H1 (cell line): Measurements from ENCODE around the gene FCGR2B. TPM values are rescaled to one million over a fixed set of nuclear protein-coding genes. Genes with fewer than 3 reads are reported as not detected.
"Not testable (repeated sequence)": the region's sequence is repeated elsewhere in the genome, so short reads cannot be mapped to it uniquely, and the experiment has no call there.

ENCODE experiments used
- CTCF ChIA-PET: fragments of 300-600 bp; sonication (Branson Sonifier 250); formaldehyde crosslinking; loops from one replicate; lab custom pipeline; 2021; ENCODE audit not compliant: partially characterized antibody; lab: Charles Lee
- POLR2A ChIA-PET: fragments of 300-600 bp; sonication (Branson Sonifier 250); formaldehyde crosslinking; loops from one replicate; lab custom pipeline; 2021; ENCODE audit warnings: inconsistent platforms; ENCODE audit not compliant: partially characterized antibody; lab: Charles Lee
- DNase-seq, 2 experiments: peaks; one replicate each; pipeline versions ENCODE4 v3.0.0 to v3.0.0-alpha.2; 2010 to 2022; ENCODE audit warnings: low spot score in 2 of 2, low read depth in 1 of 2, mixed read lengths in 1 of 2
- FAIRE-seq: peaks from 2 replicates; lab custom pipeline; 2011; peaks lifted over from hg19 to GRCh38; lab: Jason Lieb, UNC
- H2AFZ ChIP-seq: 2 replicates; pipeline ENCODE4 v1.8.1; 2012; ENCODE audit warnings: low read length, inconsistent platforms
- H2AK5ac ChIP-seq: 2 replicates; pipeline ENCODE4 v1.6.1; 2013; ENCODE audit warnings: low read depth, low read length
- H2BK120ac ChIP-seq: replicated peaks from 2 replicates; pipeline ENCODE3; 2013; ENCODE audit warnings: low read depth, low read length, inconsistent platforms
- H2BK12ac ChIP-seq: 2 replicates; pipeline ENCODE4 v1.6.1; 2013; ENCODE audit warnings: low read depth, low read length
- H2BK15ac ChIP-seq: 2 replicates; pipeline ENCODE4 v1.6.1; 2013; ENCODE audit warnings: low read length
- H2BK20ac ChIP-seq: 2 replicates; pipeline ENCODE4 v1.6.1; 2013; ENCODE audit warnings: low read length
- H2BK5ac ChIP-seq: 2 replicates; pipeline ENCODE4 v1.6.1; 2013; ENCODE audit warnings: low read depth, low read length
- H3K14ac ChIP-seq: 2 replicates; pipeline ENCODE4 v1.6.1; 2013; ENCODE audit warnings: inconsistent platforms; ENCODE audit not compliant: insufficient read length
- H3K18ac ChIP-seq: 2 replicates; pipeline ENCODE4 v1.6.1; 2013; ENCODE audit warnings: low read length; ENCODE audit errors: extremely low read depth
- H3K23ac ChIP-seq: 2 replicates; pipeline ENCODE4 v1.6.1; 2013; ENCODE audit warnings: inconsistent platforms; ENCODE audit not compliant: insufficient read length
- H3K23me2 ChIP-seq: 2 replicates; pipeline ENCODE4 v1.6.1; 2013; ENCODE audit warnings: low read depth, low read length
- H3K27ac ChIP-seq: 2 replicates; pipeline ENCODE4 v1.6.1; 2011; ENCODE audit warnings: low read depth, low read length, inconsistent platforms
- H3K27me3 ChIP-seq, 4 experiments: replicated peaks in 1 of 4; 1 replicate in 1 of 4; 2 replicates in 3 of 4; pipeline versions ENCODE4 v1.6.1 to v1.8.1; 2011 to 2013; ENCODE audit warnings: low read length in 3 of 4, mild to moderate bottlenecking in 3 of 4, inconsistent platforms in 2 of 4, mixed read lengths in 2 of 4, moderate library complexity in 1 of 4; ENCODE audit not compliant: control insufficient read depth in 3 of 4, insufficient read depth in 3 of 4; ENCODE audit errors: extremely low read depth in 1 of 4
- H3K36me3 ChIP-seq, 4 experiments: 2 replicates each; pipeline versions ENCODE4 v1.6.1 to v1.8.1; 2011 to 2013; ENCODE audit warnings: mild to moderate bottlenecking in 4 of 4, low read length in 3 of 4, moderate library complexity in 2 of 4, control low read depth in 1 of 4, inconsistent platforms in 1 of 4; ENCODE audit not compliant: insufficient read depth in 4 of 4, control insufficient read depth in 2 of 4
- H3K4ac ChIP-seq: replicated peaks from 2 replicates; pipeline ENCODE3; 2013; ENCODE audit warnings: low read length, low read depth, mixed read lengths, inconsistent platforms; ENCODE audit not compliant: insufficient read length
- H3K4me1 ChIP-seq, 4 experiments: replicated peaks in 1 of 4; 1 replicate in 1 of 4; 2 replicates in 3 of 4; pipeline versions ENCODE4 v1.6.1 to v1.8.1; 2011 to 2013; ENCODE audit warnings: low read length in 3 of 4, inconsistent platforms in 2 of 4, mixed read lengths in 1 of 4; ENCODE audit not compliant: insufficient read depth in 4 of 4, control insufficient read depth in 3 of 4
- H3K4me2 ChIP-seq, 2 experiments: 2 replicates each; pipeline versions ENCODE4 v1.6.1 to v1.8.1; 2011 to 2013; ENCODE audit warnings: low read depth in 2 of 2, low read length in 2 of 2, control low read depth in 1 of 2, inconsistent platforms in 1 of 2, mild to moderate bottlenecking in 1 of 2; ENCODE audit not compliant: insufficient read depth in 1 of 2
- H3K4me3 ChIP-seq, 4 experiments: fragments of 200-600, 300-600 bp in 1 of 4; sonication (generic), shearing (Covaris generic), sonication (Bioruptor Twin) in 1 of 4; 2 replicates each; pipeline versions ENCODE4 v1.5.1 to v1.8.1; 2011 to 2016; ENCODE audit warnings: low read length in 4 of 4, low read depth in 3 of 4, control low read depth in 2 of 4, inconsistent platforms in 2 of 4, mild to moderate bottlenecking in 2 of 4, mixed read lengths in 1 of 4, moderate library complexity in 1 of 4; ENCODE audit not compliant: insufficient read depth in 2 of 4; ENCODE audit errors: extremely low read depth in 1 of 4
- H3K56ac ChIP-seq: replicated peaks from 2 replicates; pipeline ENCODE3; 2013; ENCODE audit warnings: low read depth, mild to moderate bottlenecking, mixed read lengths, low read length, inconsistent platforms; ENCODE audit not compliant: insufficient read length
- H3K79me1 ChIP-seq: 2 replicates; pipeline ENCODE4 v1.6.1; 2013; ENCODE audit warnings: low read depth, low read length, control low read depth
- H3K79me2 ChIP-seq, 2 experiments: 2 replicates each; pipeline versions ENCODE4 v1.6.1 to v1.8.1; 2012 to 2013; ENCODE audit warnings: low read length in 2 of 2, mild to moderate bottlenecking in 2 of 2, inconsistent platforms in 1 of 2; ENCODE audit not compliant: insufficient read depth in 2 of 2, control insufficient read depth in 1 of 2
- H3K9ac ChIP-seq, 4 experiments: replicated peaks in 1 of 4; 1 replicate in 1 of 4; 2 replicates in 3 of 4; pipeline versions ENCODE4 v1.6.1 to v1.8.1; 2011 to 2013; ENCODE audit warnings: low read depth in 3 of 4, low read length in 3 of 4, control low read depth in 2 of 4, mild to moderate bottlenecking in 2 of 4, moderate library complexity in 2 of 4, inconsistent platforms in 1 of 4; ENCODE audit errors: extremely low read depth in 1 of 4
- H3K9me3 ChIP-seq, 2 experiments: 2 replicates each; pipeline versions ENCODE4 v1.6.1 to v1.8.1; 2012 to 2013; ENCODE audit warnings: mild to moderate bottlenecking in 2 of 2, moderate library complexity in 2 of 2, control low read depth in 1 of 2, inconsistent platforms in 1 of 2, low read depth in 1 of 2, low read length in 1 of 2, mixed read lengths in 1 of 2; ENCODE audit not compliant: insufficient read depth in 2 of 2
- H4K20me1 ChIP-seq, 2 experiments: replicated peaks in 1 of 2; 2 replicates each; pipeline versions ENCODE3 to v1.8.1; 2011 to 2013; ENCODE audit warnings: inconsistent platforms in 2 of 2, low read length in 2 of 2, mild to moderate bottlenecking in 1 of 2; ENCODE audit not compliant: insufficient read depth in 2 of 2, control insufficient read depth in 1 of 2
- H4K5ac ChIP-seq: 2 replicates; pipeline ENCODE4 v1.6.1; 2013; ENCODE audit warnings: low read length, low read depth, mixed read lengths, inconsistent platforms; ENCODE audit not compliant: insufficient read length
- H4K8ac ChIP-seq: 2 replicates; pipeline ENCODE4 v1.8.0; 2013; ENCODE audit warnings: mild to moderate bottlenecking, moderate library complexity, low read length, inconsistent platforms; ENCODE audit not compliant: insufficient read depth; ENCODE audit errors: extremely low read depth
- H4K91ac ChIP-seq: replicated peaks from 2 replicates; pipeline ENCODE3; 2013; ENCODE audit warnings: low read length, mixed read lengths, inconsistent platforms; ENCODE audit not compliant: insufficient read length
- BRCA1 ChIP-seq: IDR thresholded peaks from 2 replicates; pipeline ENCODE4 v1.6.1; 2012; ENCODE audit warnings: low read depth, low read length, improper control_type of control experiment
- SP2 ChIP-seq: IDR thresholded peaks from 2 replicates; pipeline ENCODE4 v1.6.1; 2012; ENCODE audit warnings: mild to moderate bottlenecking, low read length, inconsistent platforms
- TAF7 ChIP-seq: optimal IDR thresholded peaks from 2 replicates; pipeline ENCODE3; 2011; ENCODE audit warnings: low read depth, mild to moderate bottlenecking, inconsistent platforms, low read length, moderate library complexity, borderline replicate concordance
- TCF12 ChIP-seq: IDR thresholded peaks from 2 replicates; pipeline ENCODE4 v1.6.1; 2011; ENCODE audit warnings: low read depth, mild to moderate bottlenecking, low read length
- TEAD4 ChIP-seq: IDR thresholded peaks from 2 replicates; pipeline ENCODE4 v1.6.1; 2012; ENCODE audit warnings: low read depth, low read length, inconsistent platforms, mixed read lengths
- ZNF274 ChIP-seq: IDR thresholded peaks from 2 replicates; pipeline ENCODE4 v1.7.0; 2012; ENCODE audit warnings: low read length, borderline replicate concordance; ENCODE audit errors: extremely low read depth
- WGBS, 2 experiments: shearing (Covaris generic) in 1 of 2; methylation state at CpG; one replicate each; pipeline versions ENCODE4 v1.1.6 to v1.1.7; 2013 to 2015; ENCODE audit warnings: low lambda C conversion rate in 2 of 2, mixed read lengths in 2 of 2, inconsistent platforms in 1 of 2, low coverage in 1 of 2, missing lambda C conversion rate in 1 of 2; ENCODE audit not compliant: insufficient replicate concordance in 2 of 2, insufficient coverage in 1 of 2, insufficient read length in 1 of 2; ENCODE audit errors: extremely low coverage in 1 of 2, missing lambda C conversion rate in 1 of 2; 5-methylcytosine and 5-hydroxymethylcytosine counted together
- polyA plus RNA-seq, 7 experiments: library from polyadenylated mRNA; depleted of rRNA in 3 of 7; stranded (reverse) in 5 of 7; unstranded in 2 of 7; fragments of >200 nt in 5 of 7; fragments of 200-250 nt in 2 of 7; gene quantifications; 1 replicate in 5 of 7; 2 replicates in 1 of 7; 4 replicates in 1 of 7; pipeline versions ENCODE4 v1.2.1 to v1.2.3, GENCODE V29; 2011 to 2013; ENCODE audit warnings: missing spikeins in 2 of 7, mixed read lengths in 2 of 7
- total RNA-seq: library from RNA; stranded (reverse); fragmentation: NEBNext Ultra II Directional; extraction: Animal tissue kit (Norgen Biotek cat#: 25700); gene quantifications from 2 replicates; pipeline ENCODE4 v1.2.1, GENCODE V29; 2021
- TF ChIP-seq, protein P1 (sequence below): IDR thresholded peaks from 2 replicates; pipeline ENCODE4 v1.6.1; 2012; ENCODE audit warnings: inconsistent platforms

The FCGR2B gene
- total and polyA plus RNA-seq, 2 of the 8 experiments (the other 6 are each of a cell fraction or from before 2014, with no cell fraction given) = 0.05 TPM; not detected in 1

DNA sequence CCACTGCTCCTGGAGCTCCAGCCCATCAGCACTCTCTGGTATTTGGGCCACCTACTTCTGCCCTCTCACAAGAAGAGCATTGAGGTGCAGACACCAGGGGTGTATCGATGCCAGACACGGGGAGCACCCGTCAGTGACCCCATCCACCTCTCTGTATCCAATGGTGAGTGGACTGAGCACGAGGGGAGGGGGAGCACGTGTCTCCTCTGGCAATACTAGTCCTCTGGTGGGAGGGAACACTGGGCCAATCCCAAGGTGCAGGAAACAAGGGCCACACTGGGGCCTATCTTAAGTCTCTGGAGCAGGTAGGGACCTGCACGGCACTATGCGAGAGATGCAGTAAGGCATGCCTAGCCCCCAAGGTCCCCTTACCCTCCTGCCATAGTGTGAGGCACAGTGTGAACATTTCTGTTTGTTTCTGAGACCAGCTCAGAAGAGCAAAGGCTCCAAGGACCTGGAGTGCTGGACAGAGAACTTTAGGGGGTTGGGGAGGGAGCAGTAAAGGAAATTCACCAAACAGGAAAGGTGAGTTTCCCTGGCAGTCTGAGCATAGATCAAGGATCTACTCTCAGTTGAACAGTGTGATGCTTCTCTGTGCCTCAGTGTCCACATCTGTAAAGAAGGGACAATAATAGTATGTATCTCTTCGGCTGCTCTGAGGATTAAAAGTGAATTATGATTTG is 60.7 kb downstream of the FCGR2B start (continued):
- TF ChIP-seq TAF7 (no peak), TEAD4 (no peak), ZNF274 (no peak), SP2 (no peak), BRCA1 (no peak), TCF12 (no peak)
- TF ChIP-seq, protein P1, sequence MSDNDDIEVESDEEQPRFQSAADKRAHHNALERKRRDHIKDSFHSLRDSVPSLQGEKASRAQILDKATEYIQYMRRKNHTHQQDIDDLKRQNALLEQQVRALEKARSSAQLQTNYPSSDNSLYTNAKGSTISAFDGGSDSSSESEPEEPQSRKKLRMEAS = no peak

DNA sequence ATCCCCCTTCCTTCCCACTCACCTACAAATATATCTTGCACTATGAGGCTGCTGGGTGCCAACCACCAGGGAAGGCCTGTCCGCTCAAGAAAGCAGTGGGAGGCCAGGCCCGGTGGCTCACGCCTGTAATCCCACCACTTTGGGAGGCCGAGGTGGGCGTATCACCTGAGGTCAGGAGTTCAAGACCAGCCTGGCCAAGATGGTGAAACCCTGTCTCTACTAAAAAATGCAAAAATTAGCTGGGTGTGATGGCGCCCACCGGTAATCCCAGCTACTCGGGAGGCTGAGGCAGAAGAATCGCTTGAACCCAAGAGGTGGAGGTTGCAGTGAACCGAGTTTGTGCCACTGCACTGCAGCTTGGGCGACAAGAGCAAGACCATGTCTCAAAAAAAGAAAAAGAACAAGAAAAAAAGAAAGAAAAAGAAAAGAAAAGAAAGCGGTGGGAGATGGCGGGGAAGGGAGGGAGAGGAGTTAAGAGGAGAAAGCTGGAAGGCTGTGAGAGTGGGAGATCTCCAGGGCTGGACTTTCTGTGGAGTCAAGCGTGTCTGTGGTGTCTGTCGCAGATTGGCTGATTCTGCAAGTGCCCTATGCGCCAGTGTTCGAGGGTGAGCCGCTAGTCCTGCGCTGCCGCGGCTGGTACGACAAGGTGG is 62.4 kb downstream of the FCGR2B start:
- not testable (repeated sequence) for H3K23ac ChIP-seq, DNase-seq, H3K9me3 ChIP-seq, H3K4ac ChIP-seq, H3K79me1 ChIP-seq, H4K5ac ChIP-seq, H3K27ac ChIP-seq, FAIRE-seq, H2BK120ac ChIP-seq, H3K9ac ChIP-seq, H3K4me1 ChIP-seq, H3K36me3 ChIP-seq, H4K8ac ChIP-seq, H2BK12ac ChIP-seq, H3K56ac ChIP-seq, H4K91ac ChIP-seq, H3K14ac ChIP-seq, H3K18ac ChIP-seq, H3K79me2 ChIP-seq, H4K20me1 ChIP-seq
- WGBS, 2 experiments = 45% methylated on average over 22 of the region's 22 CpGs; no CpG with 5 or more reads in 1 of the 2 experiments
- Histone ChIP-seq H2BK15ac (peak overlapping the region; percentile 76; the same call in 1 of the 2 replicates), H2AK5ac (peak overlapping the region; percentile 46; the same call in 1 of the 2 replicates), H2AFZ (peak overlapping the region; percentile 88; the same call in 1 of the 2 replicates), H3K4me2 (peak overlapping the region; percentile 89 to 100), H3K4me3 (peak overlapping the region; percentile 69 to 85 (median 78)), H3K27me3 (peaks cover 12 to 25% (median 22%) of the 10 kb centered on the region in 4 experiments), H3K23me2 (peaks cover 12% of the 10 kb centered on the region), H2BK20ac (0 out of 2 replicates have a peak overlapping the region, but pooled peaks have one; percentile 39), H2BK5ac (peak overlapping the region; percentile 67; the same call in 1 of the 2 replicates)
- ChIA-PET POLR2A (interaction anchor here (1.2 to 2.7 kb wide), 4 partner anchors 10 to 113 kb away, joined by 6 to 27 read pairs (median 6); partner anchors contain the start of gene FCRLA), CTCF (interaction anchor here (0.6 to 4.8 kb wide), 11 partner anchors 9 to 341 kb away, joined by 3 to 52 read pairs (median 5); partner anchors contain the start of gene DUSP12)
